SK-N-MC (cell line): ENCODE data around the gene BSN.

ENCODE experiments used
- EZH2 ChIP-seq: fragments of 200-600 bp; sonication (generic); IDR thresholded peaks from one replicate; pipeline ENCODE4 v1.6.1; 2017; ENCODE audit warnings: antibody characterized with exemption
- POLR2AphosphoS5 ChIP-seq: IDR thresholded peaks from 2 replicates; pipeline ENCODE4 v1.6.1; 2012; ENCODE audit warnings: mild to moderate bottlenecking, low read depth, low read length, borderline replicate concordance

GRCh38 chr3:49600781-49601180 is 46.5 kb downstream of the BSN start:
- TF ChIP-seq EZH2 (no peak), POLR2AphosphoS5 (no peak)
